Measurements from ENCODE around the gene CDKN2A. TPM values are rescaled to one million over a fixed set of nuclear protein-coding genes. Genes with fewer than 3 reads are reported as not detected.

The CDKN2A gene
- 20.7 and 32.5 TPM in 2 replicates for total RNA-seq

DNA sequence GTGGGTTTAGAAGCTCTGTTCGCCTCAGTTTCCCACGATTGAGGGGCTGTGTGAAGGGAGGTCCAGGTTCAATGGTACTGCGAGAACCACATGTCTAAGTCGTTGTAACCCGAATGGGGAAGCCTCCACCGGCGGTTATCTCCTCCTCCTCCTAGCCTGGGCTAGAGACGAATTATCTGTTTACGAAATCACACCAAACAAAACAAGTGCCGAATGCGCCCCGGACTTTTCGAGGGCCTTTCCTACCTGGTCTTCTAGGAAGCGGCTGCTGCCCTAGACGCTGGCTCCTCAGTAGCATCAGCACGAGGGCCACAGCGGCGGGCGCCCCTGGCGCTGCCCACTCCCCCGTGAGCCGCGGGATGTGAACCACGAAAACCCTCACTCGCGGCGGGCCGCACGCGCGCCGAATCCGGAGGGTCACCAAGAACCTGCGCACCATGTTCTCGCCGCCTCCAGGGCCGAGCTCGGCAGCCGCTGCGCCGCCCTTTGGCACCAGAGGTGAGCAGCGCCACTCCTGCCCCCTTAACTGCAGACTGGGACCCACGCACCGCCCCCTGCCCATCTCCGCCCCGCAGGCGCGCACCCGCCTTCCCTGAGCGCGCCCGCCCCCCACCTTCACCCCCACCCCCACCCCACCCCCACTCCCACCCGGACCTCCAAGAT lies at the start of gene CDKN2A:
Gene CDKN2A, minus strand, starts transcription at position 500 of the 663 bp plus-strand sequence.
- peak; percentile 57 for DNase-seq (ENCODE audit: low read depth)
- TF ChIP-seq, protein P1, sequence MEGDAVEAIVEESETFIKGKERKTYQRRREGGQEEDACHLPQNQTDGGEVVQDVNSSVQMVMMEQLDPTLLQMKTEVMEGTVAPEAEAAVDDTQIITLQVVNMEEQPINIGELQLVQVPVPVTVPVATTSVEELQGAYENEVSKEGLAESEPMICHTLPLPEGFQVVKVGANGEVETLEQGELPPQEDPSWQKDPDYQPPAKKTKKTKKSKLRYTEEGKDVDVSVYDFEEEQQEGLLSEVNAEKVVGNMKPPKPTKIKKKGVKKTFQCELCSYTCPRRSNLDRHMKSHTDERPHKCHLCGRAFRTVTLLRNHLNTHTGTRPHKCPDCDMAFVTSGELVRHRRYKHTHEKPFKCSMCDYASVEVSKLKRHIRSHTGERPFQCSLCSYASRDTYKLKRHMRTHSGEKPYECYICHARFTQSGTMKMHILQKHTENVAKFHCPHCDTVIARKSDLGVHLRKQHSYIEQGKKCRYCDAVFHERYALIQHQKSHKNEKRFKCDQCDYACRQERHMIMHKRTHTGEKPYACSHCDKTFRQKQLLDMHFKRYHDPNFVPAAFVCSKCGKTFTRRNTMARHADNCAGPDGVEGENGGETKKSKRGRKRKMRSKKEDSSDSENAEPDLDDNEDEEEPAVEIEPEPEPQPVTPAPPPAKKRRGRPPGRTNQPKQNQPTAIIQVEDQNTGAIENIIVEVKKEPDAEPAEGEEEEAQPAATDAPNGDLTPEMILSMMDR (IDR thresholded peaks at IDR 0.05; ENCODE audit: insufficient read depth, low read depth, low read length) = no peak
- H3K4me3 ChIP-seq (ENCODE audit: low read depth, low read length) = peak within 1 kb of the TSS; percentile 92

DNA sequence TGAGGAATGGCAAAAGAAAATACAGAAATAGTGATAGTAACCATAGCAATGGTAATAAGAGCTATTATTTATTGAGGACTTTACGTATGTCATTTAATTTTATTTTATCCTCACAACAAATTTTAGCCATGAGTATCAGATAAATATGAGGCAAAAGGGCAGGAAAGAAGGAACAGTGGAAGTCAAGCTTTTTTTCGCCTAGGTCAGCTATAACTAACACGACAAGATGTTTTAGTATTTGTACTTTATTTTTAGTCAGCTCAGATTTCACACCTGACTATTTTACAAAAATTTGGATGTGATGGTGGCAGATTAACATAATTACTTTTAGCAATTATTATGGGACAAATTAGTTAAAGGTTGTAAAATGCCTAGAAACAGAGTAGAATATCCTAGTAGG lies 49.7 kb upstream of the CDKN2A start:
- TF ChIP-seq, protein P1 (IDR thresholded peaks at IDR 0.05; ENCODE audit: insufficient read depth, low read depth, low read length) = no peak
- DNase-seq (ENCODE audit: low read depth) = no peak
- no peak overlapping the region for H3K4me3 ChIP-seq (ENCODE audit: low read depth, low read length)

DNA sequence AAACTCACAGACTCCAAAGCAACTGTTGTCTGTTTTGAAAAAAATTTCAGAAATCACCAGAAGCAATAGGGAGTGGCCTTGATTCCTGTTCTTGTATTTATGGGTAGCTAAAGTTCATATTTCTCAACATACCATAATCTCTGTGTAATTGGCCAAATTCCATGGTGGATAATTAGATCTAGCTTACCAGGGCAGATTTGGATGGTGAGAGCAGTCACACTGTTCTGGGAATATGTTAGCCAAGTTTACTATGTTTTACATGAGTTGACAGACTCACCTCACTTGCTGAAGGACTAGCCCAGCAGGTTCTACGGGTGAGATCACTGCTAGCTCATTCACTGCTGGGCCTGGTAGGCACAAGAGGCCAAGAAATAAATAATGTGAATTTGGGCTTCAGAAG lies 47.6 kb upstream of the CDKN2A start:
- no peak overlapping the region for H3K4me3 ChIP-seq (ENCODE audit: low read depth, low read length)
- peak; percentile 58 for DNase-seq (ENCODE audit: low read depth)
- TF ChIP-seq, protein P1 (IDR thresholded peaks at IDR 0.05; ENCODE audit: insufficient read depth, low read depth, low read length) = no peak

DNA sequence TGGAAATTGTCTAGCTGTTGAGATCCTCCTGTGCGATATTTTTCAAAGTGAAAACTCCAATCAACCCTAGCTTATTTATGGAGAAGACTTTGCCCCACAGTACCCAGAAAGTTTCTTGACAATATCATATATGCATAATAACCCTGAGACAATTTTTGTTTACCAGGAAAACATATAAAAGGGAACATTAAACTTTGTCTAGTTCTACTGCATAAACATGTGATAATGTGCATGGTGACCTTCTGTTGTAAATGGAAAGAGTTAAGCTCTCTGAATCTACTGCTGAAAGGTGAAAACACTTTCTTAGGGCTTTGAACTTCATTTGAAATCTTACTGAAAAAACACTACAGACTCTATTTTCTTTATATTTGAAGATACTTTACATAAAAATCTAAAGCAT lies 47.2 kb upstream of the CDKN2A start:
- TF ChIP-seq, protein P1 (IDR thresholded peaks at IDR 0.05; ENCODE audit: insufficient read depth, low read depth, low read length) = no peak
- H3K4me3 ChIP-seq (ENCODE audit: low read depth, low read length) = no peak overlapping the region
- no peak for DNase-seq (ENCODE audit: low read depth)

DNA sequence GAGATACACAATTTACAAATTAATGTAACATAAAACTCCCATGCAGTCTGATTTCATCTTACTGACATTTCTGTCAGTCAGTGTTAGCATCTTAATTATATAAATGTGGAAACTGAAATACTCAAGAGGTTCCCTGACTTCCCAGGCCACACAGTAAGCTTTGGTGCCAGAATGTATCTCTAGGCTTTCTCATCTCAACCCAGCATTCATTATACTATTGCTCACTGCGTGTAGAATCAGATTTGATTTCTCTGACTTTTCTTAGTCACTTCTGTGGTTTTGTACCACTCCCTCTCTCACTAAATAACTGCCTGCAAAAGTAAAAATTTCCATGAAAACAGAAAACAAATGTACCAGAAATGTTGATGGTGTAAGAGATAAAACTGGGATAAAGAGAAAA lies 46.6 kb upstream of the CDKN2A start:
- DNase-seq (ENCODE audit: low read depth) = peak; percentile 65

DNA sequence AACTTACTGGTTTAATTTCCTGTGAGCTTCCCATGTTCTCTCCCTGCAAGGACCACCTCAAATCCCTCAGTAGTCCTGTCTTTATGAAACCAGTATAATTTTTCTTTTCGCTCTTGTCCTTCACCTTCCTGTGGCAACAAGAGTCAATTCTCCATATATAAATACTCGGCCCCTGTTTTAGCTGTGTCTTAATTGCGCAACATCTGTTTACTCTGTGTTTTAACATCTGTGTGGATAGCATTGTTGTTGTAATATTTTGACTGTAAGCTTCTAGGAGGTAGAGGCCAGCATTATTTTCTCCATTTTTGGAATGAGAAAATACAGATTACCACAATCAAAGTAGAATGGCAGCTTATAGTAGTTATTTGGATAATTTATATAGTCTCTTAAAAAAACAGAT lies 45.1 kb upstream of the CDKN2A start:
- H3K4me3 ChIP-seq (ENCODE audit: low read depth, low read length) = no peak overlapping the region
- TF ChIP-seq, protein P1 (IDR thresholded peaks at IDR 0.05; ENCODE audit: insufficient read depth, low read depth, low read length) = no peak
- DNase-seq (ENCODE audit: low read depth) = peak; percentile 73

More for the DNA sequence above, 46.6 kb upstream of the CDKN2A start:
- TF ChIP-seq, protein P1 (IDR thresholded peaks at IDR 0.05; ENCODE audit: insufficient read depth, low read depth, low read length) = no peak
- no peak overlapping the region for H3K4me3 ChIP-seq (ENCODE audit: low read depth, low read length)

Measured in fibroblast of villous mesenchyme (primary cell).